HG02678 (cell line): ENCODE measurements around the gene IAPP.
"Not testable (repeated sequence)": the region's sequence is repeated elsewhere in the genome, so short reads cannot be mapped to it uniquely, and the experiment has no call there.

Source experiments
- ATAC-seq: cut with Tn5 transposase; IDR thresholded peaks from one replicate; pipeline ENCODE4 v1.9.1; 2021; ENCODE audit warnings: mild to moderate bottlenecking, moderate library complexity; ENCODE audit not compliant: unreplicated experiment

Gene IAPP

DNA sequence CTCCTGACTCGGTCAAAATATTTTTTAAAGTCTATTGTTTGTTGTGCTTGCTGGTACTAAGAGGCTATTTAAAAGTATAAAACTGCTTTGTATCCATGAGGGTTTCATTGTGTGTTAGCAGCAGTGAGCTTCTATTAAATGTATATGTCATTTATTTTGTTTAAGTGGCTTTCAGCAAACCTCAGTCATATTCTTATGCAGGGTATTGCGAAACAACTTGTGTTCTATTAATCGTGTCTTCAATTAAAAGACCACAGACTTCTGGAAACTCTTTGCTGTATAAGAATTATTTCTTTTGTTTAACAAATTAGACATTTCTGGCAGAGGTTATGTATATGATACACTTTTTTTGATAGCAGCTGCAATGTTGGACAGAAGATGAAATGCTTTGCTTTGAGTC, 6.5 kb downstream of the IAPP start:
- ATAC-seq = no peak

DNA sequence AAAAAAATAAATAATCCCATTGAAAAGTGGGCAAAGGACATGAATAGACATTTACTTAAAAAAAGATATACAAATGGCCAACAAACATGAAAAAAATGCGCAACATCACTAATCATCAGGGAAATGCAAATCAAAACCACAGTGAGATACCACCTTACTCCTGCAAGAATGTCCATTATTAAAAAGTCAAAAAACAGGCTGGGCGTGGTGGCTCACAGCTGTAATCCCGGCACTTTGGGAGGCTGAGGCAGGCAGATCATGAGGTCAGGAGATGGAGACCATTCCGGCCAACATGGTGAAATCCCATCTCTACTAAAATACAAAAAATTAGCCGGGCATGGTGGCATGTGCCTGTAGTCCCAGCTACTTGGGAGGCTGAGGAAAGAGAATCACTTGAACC, 8.6 kb downstream of the IAPP start:
- not testable (repeated sequence) for ATAC-seq

DNA sequence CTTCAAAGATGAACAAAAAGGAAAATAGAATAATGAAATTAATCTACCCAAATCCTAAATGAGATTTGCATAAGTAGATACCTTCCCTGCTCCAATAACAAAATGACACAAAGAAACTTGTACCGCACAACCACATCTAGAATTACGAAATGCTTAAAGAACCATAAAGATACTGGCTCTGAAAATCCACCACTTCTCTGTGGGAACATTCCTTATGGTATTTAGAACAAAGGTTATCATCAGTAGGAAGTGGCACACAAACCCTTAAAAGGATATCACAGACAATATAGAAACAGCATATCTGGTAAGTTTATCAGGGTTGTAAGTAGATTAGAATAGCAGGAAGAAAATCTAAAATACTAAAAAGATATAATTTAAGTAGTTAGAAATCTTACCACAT, 11.6 kb downstream of the IAPP start:
- no peak for ATAC-seq

DNA sequence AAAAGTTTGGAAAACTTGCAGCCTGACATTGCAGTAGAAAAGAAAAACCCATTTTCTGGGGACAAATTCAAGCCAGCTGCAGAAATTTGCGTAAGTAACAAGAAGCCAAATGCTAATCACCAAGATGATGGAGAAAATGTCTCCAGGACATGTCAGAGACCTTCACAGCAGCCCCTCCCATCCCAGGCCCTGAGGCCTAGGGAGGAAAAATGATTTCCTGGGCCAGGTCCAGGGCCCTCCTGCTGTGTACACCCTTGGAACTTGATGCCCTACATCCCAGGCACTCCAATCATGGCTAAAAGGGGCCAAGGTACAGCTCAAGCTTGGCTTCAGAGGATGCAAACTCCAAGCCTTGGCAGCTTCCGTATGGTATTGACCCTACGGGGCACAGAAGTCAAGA, 14.5 kb downstream of the IAPP start:
- no peak for ATAC-seq

DNA sequence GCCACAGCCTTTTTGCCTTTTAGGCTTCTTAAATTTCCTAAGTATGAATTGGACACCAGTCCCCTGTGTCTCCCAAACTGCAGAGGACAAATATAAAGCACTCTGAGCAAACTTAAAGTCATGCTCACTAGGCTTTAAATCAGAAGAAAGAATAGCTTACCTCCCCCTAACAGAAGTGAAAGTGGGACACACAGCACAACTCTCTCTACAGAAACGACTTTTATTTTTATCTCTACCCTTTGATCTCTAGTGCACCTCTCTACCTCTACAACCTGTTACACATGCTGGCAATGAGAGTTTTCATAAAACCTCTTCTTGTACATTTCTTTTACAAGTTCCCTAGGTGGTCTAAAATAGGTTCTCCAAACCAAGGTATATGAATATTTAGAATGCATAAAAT, 19.7 kb downstream of the IAPP start:
- ATAC-seq = no peak

DNA sequence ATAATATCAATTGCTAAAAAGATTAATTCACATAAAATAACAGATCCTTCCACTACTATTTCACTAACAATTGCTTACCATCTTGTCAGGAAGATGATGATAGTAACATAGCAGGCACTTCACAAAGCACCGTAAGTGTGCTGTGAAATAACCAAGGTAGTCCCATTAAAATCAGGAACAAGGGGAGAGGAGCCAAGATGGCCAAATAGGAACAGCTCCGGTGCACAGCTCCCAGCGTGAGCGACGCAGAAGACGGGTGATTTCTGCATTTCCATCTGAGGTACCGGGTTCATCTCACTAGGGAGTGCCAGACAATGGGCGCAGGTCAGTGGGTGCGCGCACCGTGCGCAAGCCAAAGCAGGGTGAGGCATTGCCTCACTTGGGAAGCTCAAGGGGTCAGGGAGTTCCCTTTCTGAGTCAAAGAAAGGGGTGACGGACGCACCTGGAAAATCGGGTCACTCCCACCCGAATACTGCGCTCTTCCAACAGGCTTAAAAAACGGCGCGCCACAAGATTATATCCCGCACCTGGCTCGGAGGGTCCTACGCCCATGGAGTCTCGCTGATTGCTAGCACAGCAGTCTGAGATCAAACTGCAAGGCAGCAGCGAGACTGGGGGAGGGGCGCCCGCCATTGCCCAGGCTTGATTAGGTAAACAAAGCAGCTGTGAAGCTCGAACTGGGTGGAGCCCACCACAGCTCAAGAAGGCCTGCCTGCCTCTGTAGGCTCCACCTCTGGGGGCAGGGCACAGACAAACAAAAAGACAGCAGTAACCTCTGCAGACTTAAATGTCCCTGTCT, 22.3 kb downstream of the IAPP start:
- not testable (repeated sequence) for ATAC-seq

DNA sequence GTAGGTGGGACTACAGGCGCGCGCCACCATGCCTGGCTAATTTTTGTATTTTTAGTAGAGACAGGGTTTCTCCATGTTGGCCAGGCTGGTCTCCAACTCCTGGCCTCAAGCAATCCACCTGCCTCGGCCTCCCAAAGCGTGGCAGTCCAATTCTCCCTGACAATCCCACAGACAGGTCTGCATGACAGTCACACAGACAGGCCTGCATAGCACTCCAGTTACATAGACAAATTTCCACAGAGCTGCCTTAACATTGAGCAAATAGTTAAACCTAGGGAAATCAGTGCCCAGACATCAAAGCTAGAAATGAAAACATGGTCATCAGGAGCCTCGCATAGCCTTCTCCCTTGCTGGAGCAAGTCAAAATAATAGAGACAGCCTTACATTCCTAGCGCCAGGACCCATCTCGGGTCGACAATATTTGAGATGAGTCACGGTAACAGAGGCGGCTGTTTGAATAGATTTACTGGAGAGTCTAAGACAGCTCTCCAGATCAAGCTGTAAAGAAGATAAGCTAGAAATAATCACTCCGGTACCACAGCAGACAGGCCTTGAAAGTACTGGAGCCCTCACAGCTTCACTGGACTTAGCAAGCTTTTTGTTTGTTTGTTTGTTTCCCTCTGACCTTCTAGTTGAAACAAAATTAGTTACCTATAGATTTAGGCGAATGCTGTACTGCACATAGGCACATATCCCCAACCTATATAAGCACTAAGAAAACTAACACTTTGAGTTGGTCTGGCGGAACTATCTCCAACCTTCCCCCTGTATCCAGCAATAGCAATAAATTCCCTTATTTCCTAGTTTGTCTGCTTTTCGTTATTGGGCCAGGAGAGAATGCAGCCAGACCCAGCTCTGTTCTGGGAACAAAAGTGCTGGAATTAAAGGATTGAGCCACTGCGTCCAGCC, 40.9 kb downstream of the IAPP start:
- no peak for ATAC-seq

DNA sequence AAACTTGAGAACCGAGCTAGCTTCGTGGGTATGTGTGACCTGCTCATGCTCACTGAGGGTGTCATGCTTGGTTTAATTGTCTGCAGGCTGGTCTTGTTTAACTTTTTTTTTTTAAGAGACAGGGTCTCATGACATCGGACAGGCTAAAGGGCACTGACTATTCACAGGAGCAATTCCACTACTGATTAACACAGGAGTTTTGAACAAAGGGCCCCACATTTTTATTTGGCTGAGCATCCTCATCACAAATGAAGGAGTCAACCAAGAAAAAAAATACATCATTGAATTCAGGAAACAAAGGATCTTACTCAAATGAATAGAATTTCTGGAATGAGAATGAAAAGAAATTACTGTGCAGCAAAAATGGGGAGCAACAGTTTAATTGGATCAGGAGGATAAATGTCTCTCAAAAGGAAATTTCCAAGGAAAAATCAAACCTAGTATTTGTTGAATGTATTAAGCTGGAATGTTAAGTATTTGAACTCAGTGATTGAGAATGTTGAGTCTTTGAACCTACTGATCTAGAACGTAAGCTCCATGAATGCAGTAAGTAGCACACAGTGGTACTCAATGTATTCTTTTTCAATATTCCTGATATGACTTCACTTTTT, 43.9 kb downstream of the IAPP start:
- no peak for ATAC-seq

DNA sequence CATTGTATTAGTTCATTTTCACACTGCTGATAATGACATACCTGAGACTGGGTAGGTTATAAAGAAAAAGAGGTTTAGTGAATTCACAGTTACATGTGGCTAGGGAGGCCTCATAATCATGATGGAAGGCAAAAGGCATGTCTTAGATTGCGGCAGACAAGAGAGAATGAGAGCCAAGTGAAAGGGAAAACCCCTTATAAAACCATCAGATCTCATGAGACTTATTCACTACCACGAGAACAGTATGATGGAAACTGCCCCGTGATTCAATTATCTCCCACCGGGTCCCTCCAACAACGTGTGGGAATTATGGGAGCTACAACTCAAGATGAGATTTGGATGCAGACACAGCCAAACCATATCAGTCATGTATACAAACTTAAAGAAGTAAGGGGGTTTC, 45.7 kb downstream of the IAPP start:
- not testable (repeated sequence) for ATAC-seq

DNA sequence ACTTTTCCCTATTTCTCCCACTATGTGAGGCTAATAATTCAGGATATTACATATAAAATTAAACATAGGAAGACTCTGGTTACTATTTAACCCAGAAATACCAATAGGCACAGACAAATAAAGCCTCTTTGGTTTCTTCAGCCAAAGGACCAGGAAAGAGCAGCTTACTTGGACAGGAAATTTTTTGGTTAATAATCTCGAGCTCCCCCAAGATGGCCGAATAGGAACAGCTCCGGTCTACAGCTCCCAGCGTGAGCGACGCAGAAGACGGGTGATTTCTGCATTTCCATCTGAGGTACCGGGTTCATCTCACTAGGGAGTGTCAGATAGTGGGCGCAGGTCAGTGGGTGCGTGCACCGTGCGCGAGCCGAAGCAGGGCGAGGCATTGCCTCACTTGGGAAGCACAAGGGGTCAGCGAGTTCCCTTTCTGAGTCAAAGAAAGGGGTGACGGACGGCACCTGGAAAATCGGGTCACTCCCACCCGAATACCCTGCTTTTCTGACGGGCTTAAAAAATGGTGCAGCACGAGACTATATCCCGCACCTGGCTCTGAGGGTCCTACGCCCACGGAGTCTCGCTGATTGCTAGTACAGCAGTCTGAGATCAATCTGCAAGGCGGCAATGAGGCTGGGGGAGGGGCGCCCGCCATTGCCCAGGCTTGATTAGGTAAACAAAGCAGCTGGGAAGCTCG, 46.5 kb downstream of the IAPP start:
- not testable (repeated sequence) for ATAC-seq

DNA sequence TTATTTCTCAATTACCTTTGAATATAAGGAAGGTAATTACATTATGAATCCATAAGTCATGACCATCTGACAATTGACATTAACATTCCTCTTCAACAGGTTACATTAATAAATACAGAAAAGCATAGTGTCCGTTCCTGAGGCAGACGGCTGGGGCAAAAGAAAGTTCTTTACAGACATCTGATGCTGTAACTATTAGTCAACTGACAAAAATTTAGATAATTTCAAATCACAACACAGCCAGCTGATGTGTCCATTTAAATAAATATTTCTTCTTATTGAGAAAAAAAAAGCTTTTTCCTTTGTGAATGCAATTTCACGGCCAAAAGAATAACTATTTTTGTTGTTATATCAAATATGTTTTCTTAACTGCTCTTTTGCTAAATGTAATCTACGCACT, 55.5 kb downstream of the IAPP start:
- no peak for ATAC-seq
